Suprapubic skin (tissue), 4 donors: ENCODE data around the gene ZNF284. TPM values are rescaled to one million over a fixed set of nuclear protein-coding genes. Genes with fewer than 3 reads are reported as not detected.

Experiments used
- DNase-seq, 2 donors: peaks; one replicate each; pipeline ENCODE4 v3.0.0-alpha.2; 2019; ENCODE audit warnings: low spot score in 2 of 2
- H3K27ac ChIP-seq: fragments of 200-600 bp; sonication (generic); one replicate; pipeline ENCODE4 v1.5.1; 2019
- H3K27me3 ChIP-seq: fragments of 200-600 bp; sonication (generic); one replicate; pipeline ENCODE4 v1.5.1; 2019
- H3K36me3 ChIP-seq: fragments of 200-600 bp; sonication (generic); one replicate; pipeline ENCODE4 v1.5.1; 2019
- H3K4me1 ChIP-seq: fragments of 200-600 bp; sonication (generic); one replicate; pipeline ENCODE4 v1.5.1; 2019
- H3K4me3 ChIP-seq: fragments of 200-600 bp; sonication (generic); one replicate; pipeline ENCODE4 v1.5.1; 2019; ENCODE audit warnings: mild to moderate bottlenecking
- H3K9me3 ChIP-seq: fragments of 200-600 bp; sonication (generic); one replicate; pipeline ENCODE4 v1.5.1; 2019
- EP300 ChIP-seq: sonication (generic); formaldehyde crosslinking; IDR thresholded peaks from one replicate; pipeline ENCODE4 v1.6.1; 2017; ENCODE audit warnings: antibody characterized with exemption
- POLR2A ChIP-seq, 2 donors: fragments of 450-650 bp; IDR thresholded peaks; one replicate each; pipeline ENCODE4 v1.6.1; 2017; ENCODE audit warnings: antibody characterized with exemption in 2 of 2, mild to moderate bottlenecking in 2 of 2, moderate library complexity in 2 of 2
- POLR2AphosphoS5 ChIP-seq, 3 donors: sonication (generic); formaldehyde crosslinking; IDR thresholded peaks; one replicate each; pipeline ENCODE4 v1.6.1; 2017; ENCODE audit warnings: antibody characterized with exemption in 3 of 3
- WGBS: methylation state at CpG from one replicate; pipeline ENCODE4 v1.1.5; 2018; 5-methylcytosine and 5-hydroxymethylcytosine counted together
- total RNA-seq, 4 donors: library from RNA; depleted of rRNA; stranded (reverse); fragments of >200 nt; gene quantifications; one replicate each; pipeline ENCODE4 v1.1.0, GENCODE V29; 2016
- TF ChIP-seq, protein P1 (sequence below), 2 donors: fragments of 200-600 bp in 1 of 2; fragments of 450-650 bp in 1 of 2; sonication (generic) in 1 of 2; IDR thresholded peaks; one replicate each; pipeline ENCODE4 v1.5.1; 2016 to 2019; ENCODE audit warnings: antibody characterized with exemption in 2 of 2, mild to moderate bottlenecking in 1 of 2, moderate library complexity in 1 of 2

The ZNF284 gene
- total RNA-seq, 4 donors from 2014 or later = 1.2 to 4.9 (median 1.3) TPM

DNA sequence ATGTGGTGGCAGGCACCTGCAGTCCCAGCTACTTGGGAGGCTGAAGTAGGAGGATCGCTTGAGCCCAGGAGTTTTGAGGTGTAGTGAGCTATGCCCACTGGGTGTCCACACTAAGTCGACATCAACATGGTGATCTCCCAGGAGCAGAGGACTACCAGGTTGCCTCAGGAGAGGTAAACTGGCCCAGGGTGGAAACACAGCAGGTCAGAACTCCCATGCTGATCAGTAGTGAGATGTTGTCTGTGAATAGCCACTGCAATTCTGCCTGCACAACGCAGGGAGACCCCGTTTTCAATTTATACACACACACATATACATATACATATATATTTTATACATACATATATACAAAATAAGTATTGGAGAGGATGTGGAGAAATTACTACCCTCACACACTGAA, 20.1 kb downstream of the ZNF284 start:
- no peak for DNase-seq
- WGBS = 77% methylated on average over 4 of the region's 4 CpGs
- Histone ChIP-seq H3K9me3 (no peaks in the 10 kb centered on the region), H3K4me3 (no peak overlapping the region), H3K27ac (no peak overlapping the region), H3K36me3 (peaks cover 6% of the 10 kb centered on the region), H3K27me3 (no peaks in the 10 kb centered on the region), H3K4me1 (peaks cover 17% of the 10 kb centered on the region)
- no peak for TF ChIP-seq POLR2A (IDR thresholded peaks at IDR 0.05)
- TF ChIP-seq EP300 = no peak
- TF ChIP-seq, protein P1, sequence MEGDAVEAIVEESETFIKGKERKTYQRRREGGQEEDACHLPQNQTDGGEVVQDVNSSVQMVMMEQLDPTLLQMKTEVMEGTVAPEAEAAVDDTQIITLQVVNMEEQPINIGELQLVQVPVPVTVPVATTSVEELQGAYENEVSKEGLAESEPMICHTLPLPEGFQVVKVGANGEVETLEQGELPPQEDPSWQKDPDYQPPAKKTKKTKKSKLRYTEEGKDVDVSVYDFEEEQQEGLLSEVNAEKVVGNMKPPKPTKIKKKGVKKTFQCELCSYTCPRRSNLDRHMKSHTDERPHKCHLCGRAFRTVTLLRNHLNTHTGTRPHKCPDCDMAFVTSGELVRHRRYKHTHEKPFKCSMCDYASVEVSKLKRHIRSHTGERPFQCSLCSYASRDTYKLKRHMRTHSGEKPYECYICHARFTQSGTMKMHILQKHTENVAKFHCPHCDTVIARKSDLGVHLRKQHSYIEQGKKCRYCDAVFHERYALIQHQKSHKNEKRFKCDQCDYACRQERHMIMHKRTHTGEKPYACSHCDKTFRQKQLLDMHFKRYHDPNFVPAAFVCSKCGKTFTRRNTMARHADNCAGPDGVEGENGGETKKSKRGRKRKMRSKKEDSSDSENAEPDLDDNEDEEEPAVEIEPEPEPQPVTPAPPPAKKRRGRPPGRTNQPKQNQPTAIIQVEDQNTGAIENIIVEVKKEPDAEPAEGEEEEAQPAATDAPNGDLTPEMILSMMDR (IDR thresholded peaks at IDR 0.05) = no peak
- TF ChIP-seq POLR2AphosphoS5 (IDR thresholded peaks at IDR 0.05) = no peak

DNA sequence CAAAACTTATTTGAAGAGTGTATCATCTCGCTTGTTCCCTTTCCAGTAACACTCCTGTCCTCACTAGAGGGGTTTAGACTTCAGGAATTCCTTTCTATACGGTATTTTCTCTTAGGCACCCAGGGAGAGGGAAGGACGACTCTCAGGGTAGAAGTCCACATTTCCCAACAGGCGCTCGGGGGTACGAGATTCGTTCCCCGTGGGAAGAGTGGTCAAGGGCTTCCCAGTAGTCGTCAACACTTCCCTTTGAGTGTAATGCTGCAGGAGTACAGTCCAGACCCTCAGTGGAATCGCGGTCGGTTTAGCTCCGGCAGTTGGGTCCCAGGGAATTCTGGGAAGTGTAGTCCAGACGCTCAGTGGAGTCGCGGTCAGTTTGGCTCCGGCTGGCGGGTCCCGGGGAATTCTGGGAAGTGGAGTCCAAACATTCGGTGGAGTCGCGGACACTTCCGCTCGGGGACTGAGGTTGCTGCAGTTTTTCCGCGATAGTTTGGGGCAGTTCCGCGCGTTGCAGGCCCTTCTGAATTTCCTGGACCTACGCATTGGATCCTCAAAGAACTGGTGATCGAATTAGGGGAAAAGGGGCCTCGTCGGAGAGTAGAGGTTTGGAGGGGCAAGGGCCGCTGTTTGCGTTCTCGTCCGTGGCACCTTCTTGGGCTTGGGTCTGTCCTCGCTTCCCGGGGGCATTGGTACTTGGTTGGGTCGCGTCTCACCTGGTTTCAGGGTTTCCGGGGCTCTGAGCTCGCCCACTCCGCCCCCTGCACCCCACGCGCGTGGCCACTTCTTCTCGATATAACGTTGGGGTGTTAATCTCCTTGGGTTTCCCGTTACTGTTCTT, 22.2 kb downstream of the ZNF284 start, which contains the start of gene ZNF224:
Gene ZNF224, plus strand, starts transcription at position 431 of the 835 bp plus-strand sequence. CDS start 3,513 bp downstream, outside the sequence.
- peak within 1 kb of the TSS; percentile 75 for H3K27ac ChIP-seq
- H3K4me3 ChIP-seq = peak within 1 kb of the TSS; percentile 85
- H3K36me3 ChIP-seq = peaks cover 25% of the 10 kb centered on the region
- DNase-seq = peak; percentile 94 to 95
- no peaks in the 10 kb centered on the region for H3K27me3 ChIP-seq
- under 1% methylated on average over 36 of the region's 50 CpGs for WGBS
- peaks cover 17% of the 10 kb centered on the region for H3K4me1 ChIP-seq
- TF ChIP-seq POLR2A (IDR thresholded peaks at IDR 0.05) (peak in 1 of 2 donors; percentile 26), POLR2AphosphoS5 (IDR thresholded peaks at IDR 0.05) (no peak)
- H3K9me3 ChIP-seq = peaks cover 4% of the 10 kb centered on the region

DNA sequence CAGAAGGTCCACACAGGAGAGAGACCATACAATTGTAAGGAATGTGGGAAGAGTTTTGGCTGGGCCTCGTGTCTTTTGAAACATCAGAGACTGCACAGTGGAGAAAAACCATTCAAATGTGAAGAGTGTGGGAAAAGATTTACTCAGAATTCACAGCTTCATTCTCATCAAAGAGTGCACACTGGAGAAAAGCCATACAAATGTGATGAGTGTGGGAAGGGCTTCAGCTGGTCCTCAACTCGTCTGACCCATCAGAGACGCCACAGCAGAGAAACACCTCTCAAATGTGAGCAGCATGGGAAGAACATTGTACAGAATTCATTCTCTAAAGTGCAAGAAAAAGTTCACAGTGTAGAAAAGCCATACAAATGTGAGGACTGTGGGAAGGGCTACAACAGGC, 35.8 kb downstream of the ZNF284 start:
- Histone ChIP-seq H3K4me3 (no peak overlapping the region), H3K27me3 (no peaks in the 10 kb centered on the region), H3K9me3 (peaks cover 41% of the 10 kb centered on the region), H3K27ac (no peak overlapping the region), H3K36me3 (peaks cover 51% of the 10 kb centered on the region), H3K4me1 (peaks cover 10% of the 10 kb centered on the region)
- no peak for DNase-seq
- TF ChIP-seq, protein P1 (IDR thresholded peaks at IDR 0.05) = no peak
- no peak for TF ChIP-seq POLR2A (IDR thresholded peaks at IDR 0.05)
- no peak for TF ChIP-seq EP300
- TF ChIP-seq POLR2AphosphoS5 (IDR thresholded peaks at IDR 0.05) = no peak
- WGBS = 97% methylated on average over 3 of the region's 3 CpGs

DNA sequence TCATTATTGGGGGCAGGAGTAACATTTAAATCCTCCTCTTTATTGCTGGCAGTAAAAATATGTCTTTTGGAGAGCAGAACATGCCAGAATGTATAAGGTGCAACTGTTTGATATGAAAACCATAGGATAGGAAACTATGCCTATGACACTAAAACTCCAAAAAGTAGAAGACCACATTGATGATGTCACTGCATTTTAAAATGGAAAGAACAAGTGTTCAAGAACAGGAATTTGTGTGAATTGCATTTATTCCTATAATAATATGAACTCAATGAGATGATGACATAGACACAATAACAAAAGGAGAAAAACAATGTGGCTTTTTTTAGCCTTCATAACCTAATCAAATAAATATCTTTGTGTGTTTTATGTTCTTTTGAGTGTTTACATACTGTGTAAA, 37.5 kb downstream of the ZNF284 start:
- Histone ChIP-seq H3K9me3 (peaks cover 37% of the 10 kb centered on the region), H3K36me3 (peaks cover 35% of the 10 kb centered on the region), H3K4me3 (no peak overlapping the region), H3K27me3 (no peaks in the 10 kb centered on the region), H3K27ac (no peak overlapping the region), H3K4me1 (peaks cover 16% of the 10 kb centered on the region)
- no peak for DNase-seq
- TF ChIP-seq POLR2AphosphoS5 (IDR thresholded peaks at IDR 0.05) (no peak), POLR2A (IDR thresholded peaks at IDR 0.05) (no peak), EP300 (no peak)
- TF ChIP-seq, protein P1 (IDR thresholded peaks at IDR 0.05) = no peak

DNA sequence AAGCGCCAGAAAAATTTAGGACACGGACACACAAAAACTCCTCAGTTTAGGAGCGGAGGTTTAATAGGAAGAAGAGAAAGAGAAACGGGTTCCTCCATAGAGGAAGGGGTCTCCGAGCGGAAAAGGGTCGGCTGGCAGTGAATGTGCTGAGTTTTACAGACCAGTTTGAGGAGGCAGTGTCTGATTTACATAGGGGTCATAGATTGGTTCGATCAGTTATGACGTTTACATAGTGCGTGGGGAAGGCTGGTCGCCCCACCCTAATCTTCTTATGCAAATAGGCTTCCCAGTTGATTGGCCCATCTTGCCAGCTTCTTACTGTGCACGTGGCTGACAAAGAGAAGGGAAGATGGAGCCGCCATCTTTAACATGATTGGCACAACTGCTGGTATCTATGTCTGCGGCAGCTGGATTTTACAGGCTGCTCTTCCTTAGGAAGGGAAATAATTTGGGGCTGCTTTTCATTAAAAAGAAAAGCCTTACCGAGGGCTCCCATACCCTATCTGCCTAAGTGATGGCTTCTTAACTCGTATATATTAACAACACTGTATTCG, 40.0 kb downstream of the ZNF284 start:
- 21% methylated on average over 17 of the region's 17 CpGs for WGBS
- TF ChIP-seq, protein P1 (IDR thresholded peaks at IDR 0.05) = no peak
- TF ChIP-seq POLR2AphosphoS5 (IDR thresholded peaks at IDR 0.05) (no peak), POLR2A (IDR thresholded peaks at IDR 0.05) (no peak), EP300 (no peak)
- Histone ChIP-seq H3K27ac (no peak overlapping the region), H3K36me3 (peaks cover 19% of the 10 kb centered on the region), H3K4me3 (peak overlapping the region; percentile 71), H3K27me3 (no peaks in the 10 kb centered on the region), H3K4me1 (peaks cover 20% of the 10 kb centered on the region), H3K9me3 (peaks cover 29% of the 10 kb centered on the region)
- DNase-seq = no peak
